ENCODE results near the gene ALKAL2.
"Not testable (repeated sequence)": the region's sequence is repeated elsewhere in the genome, so short reads cannot be mapped to it uniquely, and the experiment has no call there.

Gene ALKAL2

DNA sequence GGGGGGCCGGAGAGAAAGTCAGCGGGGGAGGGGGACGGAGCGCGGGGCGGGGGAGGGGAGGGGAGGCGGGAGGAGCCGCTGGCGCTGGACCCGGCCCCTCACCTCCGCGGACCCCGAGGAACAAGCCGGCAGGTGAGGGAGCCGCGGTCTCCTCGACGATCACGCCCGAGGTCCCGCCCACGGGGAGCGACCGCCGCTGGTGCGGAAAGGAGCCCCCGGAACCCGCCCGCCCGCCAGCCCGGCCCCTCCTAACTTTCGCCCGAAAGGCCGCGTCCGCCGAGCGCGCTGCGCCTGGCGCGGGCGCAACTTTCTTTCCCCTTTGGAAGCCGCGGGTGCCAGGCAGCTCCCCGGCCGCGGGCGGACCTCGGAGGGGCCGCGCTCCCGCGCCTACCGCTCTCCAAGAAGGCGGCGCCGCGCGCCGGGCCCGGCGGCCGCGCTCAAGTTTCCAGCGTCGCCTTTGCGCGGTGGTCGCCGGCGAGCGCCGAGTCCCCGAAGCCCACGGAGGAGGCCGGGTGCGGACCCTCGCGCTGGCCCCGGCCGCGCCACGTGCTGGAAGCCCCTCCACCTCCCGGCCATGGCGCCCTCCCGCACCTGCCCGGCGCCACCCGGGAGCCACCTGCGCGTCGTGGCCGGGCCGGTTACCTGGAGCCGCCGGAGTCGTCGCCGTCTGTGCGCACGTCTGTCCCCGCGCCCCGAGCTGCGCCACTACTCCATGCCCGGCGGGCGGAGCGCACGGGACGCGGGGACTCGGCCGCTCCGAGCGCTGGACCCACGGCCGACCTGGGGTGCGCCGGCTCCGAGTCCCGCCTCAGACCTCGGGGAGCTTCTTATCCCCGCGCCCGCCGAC lies at the start of gene ALKAL2:
Gene ALKAL2 (minus strand): TSS at position 181 of the 847 bp plus-strand sequence. CDS start 256 bp downstream, outside the sequence.
- no peak for DNase-seq

DNA sequence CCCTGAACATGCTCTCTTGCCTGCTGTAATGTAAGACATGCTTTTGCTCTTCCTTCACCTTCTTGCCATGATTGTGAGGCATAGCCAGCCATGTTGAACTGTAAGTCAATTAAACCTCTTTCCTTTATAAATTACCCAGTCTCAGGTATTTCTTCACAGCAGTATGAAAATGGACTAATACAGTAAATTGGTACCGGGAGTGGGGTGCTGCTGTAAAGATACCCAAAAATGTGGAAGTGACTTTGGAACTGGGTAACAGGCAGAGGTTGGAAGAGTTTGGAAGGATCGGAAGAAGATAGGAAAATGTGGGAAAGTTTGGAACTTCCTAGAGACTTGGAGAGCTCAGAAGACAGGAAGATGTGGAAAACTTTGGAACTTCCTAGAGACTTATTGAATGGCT lies 49.1 kb upstream of the ALKAL2 start:
- DNase-seq = not testable (repeated sequence)

GRCh38 chr2:336360-336759 lies 48.5 kb upstream of the ALKAL2 start:
- DNase-seq = no peak

DNA sequence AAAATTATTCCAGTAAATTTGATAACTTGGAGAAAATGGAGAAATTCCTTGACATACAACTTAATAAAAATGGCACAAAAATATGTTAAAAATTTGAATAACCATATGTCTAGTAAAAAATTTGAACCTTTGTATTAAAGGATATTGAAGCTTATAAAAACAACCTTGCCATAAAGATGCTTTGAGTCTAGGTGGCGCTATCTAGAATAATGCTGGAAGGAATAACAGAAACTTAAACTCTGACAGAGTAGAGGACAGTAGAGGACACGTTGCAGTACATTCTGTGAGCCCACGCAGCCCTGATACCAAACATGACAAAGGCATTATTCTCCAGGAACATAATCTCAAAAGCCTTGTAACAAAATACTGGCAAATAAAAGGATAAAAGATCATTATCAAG lies 44.7 kb upstream of the ALKAL2 start:
- DNase-seq = no peak

GRCh38 chr2:328761-329160 lies 40.9 kb upstream of the ALKAL2 start:
- DNase-seq = no peak

GRCh38 chr2:323035-323434 lies 35.1 kb upstream of the ALKAL2 start:
- no peak for DNase-seq

GRCh38 chr2:322326-322725 lies 34.4 kb upstream of the ALKAL2 start:
- DNase-seq = no peak

DNA sequence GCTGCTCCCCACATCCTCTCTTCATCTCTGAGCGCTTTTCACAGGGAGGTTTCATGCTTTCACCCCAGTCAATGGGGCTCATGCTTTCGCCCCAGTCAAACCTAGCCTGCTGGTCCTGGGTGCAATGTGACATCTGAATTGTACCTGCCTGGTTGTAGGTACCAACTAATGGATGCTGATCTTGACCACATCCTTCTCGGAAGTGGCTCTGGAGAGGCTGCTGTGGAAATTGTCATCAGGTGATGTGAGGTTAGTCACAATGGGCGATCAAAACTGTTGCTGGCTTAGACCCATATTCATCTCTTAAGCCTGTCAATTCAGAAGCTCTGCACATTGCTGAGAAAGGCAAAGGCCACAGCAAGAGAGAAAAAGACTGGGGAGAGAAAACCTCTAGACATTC lies 32.7 kb upstream of the ALKAL2 start:
- DNase-seq = no peak

DNA sequence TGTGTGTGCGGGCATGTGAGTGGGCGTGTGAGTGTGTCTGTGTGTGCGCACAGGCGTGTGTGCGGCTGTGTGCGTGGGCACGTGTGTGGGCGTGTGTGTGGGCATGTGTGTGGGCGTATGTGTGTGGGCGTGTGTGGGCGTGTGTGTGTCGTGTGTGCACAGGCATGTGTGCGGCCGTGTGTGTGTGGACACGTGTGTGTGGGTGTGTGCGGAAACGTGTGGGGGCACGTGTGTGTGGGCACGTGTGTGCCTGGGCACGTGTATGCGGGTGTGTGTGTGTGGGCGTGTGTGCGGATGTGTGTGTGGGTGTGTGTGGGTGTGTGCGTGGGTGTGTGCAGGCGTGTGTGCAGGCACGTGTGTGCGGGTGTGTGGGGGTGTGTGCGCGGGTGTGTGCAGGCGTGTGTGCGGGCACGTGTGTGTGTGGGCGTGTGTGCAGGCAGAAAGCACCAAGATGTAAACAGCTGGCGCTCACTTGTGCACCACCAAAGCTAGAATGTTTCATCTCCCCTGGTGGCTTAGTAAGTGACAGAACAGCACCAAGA lies 31.2 kb upstream of the ALKAL2 start:
- no peak for DNase-seq

DNA sequence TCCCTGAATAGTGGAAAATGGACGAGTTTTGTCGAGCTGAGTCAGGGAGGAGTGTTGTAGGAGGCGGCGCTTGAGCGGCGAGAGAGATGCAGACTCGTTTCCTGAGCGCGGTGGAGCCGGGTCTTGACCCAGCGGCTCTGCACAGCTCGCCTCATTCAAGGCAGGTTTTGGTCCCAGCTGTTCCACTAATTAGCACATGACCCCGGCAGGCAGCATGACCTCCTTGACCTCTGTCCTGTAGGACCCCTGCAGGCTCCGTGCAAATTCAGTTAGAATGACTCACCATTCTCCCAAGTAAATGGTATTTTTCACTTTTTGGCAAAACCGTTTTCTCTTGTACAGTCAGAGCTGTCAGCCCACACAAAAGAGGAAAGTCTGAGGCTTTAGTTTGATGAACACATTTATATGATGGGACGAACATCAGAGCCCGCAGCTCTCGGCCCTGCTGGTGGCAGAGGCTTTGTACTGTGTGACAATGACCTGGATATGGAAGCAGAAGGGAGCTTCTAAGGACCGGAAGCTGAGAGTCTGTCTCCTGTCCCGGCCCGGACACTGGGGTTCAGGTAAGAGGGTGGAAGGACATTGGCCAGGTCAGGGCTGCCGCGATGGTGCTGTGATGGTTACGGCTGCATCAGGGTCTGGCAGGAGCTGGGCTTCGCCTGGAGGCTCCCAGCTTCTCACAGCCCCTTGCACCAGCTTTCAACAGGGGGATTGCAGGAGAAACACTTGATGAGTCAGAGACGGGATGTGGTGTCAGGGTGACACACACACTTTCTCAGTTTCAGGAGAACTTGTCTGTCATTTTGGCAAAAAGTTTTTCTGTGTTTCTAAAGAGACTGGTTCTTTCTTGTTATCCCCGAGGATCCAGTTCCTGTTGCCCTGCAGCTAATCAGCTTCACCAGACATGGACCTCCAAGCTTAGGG lies 29.9 kb upstream of the ALKAL2 start:
- no peak for DNase-seq

GRCh38 chr2:316381-316780 lies 28.5 kb upstream of the ALKAL2 start:
- no peak for DNase-seq

DNA sequence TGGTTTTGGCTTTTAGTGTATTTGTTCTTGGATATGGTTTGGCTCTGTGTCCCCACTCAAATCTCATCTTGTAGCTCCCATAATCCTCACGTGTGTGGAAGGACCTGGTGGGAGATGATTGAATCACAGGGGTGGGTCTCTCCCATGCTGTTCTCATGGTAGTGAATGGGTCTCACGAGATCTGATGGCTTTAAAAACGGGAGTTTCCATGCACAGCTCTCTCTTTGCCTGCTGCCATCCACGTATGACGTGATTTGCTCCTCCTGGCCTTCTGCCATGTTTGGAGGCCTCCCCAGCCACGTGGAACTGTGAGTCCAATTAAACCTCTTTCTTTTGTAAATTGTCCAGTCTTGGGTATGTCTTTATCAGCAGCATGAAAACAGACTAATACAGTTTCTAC lies 28.0 kb upstream of the ALKAL2 start:
- DNase-seq = not testable (repeated sequence)

GRCh38 chr2:314561-315336 lies 26.9 kb upstream of the ALKAL2 start:
- DNase-seq = no peak

- no peak for DNase-seq
Observed at GRCh38 chr2:313991-314390, 26.1 kb upstream of the ALKAL2 start.

GRCh38 chr2:310994-311393 lies 23.1 kb upstream of the ALKAL2 start:
- DNase-seq = no peak

DNA sequence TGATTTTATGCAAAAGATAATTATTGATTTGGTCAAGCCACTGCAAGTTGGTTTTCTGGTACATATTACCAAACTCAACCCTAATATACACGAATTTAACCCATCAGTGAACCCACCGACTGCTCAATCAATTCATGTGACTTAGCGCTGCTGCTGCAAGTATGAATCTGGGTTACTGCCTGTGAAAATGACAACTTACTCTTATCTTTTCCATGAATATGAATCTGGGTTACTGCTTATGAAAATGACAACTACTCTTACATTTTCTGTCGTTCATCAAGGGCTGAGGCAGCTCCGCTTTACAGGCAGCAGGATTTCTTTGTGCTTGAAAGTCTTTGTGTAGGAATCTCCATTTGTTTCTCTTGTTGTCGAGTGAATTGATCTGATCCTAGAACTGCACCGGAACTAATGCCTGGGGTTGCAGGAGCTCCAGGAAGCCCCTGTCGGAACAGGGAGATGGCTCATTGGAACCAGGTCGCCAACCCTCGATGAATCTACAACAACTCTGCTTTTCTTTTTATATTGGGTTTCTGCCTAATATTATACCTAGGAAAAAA lies 22.1 kb upstream of the ALKAL2 start:
- DNase-seq = no peak

DNA sequence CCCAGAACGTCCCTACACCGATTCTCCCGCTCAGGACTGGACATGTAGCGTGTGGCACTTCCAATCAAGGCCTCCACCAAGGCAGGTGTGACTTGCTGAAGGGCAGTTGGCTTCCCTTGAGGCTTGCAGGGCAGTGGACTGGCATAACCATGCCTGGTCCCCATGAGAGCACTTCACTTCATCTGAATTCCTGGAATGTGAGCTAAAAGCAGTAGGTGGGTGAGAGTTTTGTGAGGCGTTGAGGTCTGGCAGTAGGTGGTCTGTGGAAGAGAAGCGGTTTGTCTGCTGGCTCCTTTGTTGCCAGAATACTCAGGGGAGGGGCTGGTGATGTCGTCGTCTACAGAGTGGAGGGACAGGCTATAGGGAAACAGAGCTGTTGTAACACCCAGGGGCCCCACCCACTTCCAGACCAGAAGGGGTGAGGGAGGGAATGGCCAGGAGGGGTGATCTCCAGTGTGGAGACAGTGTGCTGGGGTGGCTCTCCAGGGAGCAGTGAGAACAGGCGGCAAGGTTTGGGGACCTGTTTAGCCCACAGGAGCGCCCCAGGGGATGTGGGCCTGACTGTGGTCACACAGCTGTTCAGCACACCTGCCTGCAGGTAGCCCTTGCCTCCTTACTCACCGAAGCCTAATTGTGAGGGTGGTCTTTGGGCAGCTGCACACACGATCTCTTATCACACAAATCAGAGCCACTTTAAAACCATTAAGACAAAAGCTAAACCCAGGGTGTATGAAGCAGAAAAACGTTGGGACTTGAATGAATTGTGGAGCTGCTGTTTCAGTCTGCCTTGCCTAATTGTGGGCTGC lies 21.5 kb upstream of the ALKAL2 start:
- DNase-seq = no peak

- DNase-seq = no peak
Observed at GRCh38 chr2:305366-305765, 17.5 kb upstream of the ALKAL2 start.

DNA sequence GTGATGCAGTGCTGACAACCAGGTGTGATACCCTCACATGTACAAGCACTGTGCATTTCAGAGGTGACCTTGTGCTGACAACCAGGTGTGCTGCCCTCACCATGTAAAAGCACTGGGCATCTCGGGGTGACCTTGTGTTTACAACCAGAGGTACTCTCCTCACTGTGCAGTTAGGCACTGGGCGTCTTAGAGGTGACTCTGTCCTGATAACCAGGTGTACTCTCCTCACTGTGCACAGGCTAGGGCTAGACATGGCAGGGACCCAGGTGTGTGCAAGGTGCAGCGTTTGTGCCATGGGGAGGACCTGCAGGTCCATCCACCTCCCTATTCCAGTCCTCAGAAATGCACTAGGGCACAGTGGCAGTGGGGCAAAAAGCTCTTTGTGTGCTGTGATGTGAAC lies 8.5 kb upstream of the ALKAL2 start:
- no peak for DNase-seq

DNA sequence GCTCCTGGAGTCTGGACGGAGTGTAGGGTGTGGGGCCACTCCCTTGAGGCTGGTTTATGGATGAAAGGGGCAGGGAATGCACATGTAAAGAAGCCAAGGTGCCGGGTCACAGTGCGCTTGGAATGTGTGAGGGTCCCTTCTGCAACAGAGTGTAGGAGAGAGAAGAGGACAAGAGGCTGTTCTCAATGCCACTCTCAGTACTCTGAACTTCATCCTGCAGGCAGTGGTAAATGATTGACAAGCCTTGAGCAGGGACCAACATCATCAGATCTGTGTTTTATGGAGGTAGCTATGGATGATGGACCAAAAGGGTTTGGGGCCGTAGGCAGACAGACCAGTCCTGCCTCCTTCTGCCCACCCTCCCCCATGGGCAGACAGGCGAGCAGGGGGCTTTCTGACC lies 7.2 kb upstream of the ALKAL2 start:
- DNase-seq = no peak

DNA sequence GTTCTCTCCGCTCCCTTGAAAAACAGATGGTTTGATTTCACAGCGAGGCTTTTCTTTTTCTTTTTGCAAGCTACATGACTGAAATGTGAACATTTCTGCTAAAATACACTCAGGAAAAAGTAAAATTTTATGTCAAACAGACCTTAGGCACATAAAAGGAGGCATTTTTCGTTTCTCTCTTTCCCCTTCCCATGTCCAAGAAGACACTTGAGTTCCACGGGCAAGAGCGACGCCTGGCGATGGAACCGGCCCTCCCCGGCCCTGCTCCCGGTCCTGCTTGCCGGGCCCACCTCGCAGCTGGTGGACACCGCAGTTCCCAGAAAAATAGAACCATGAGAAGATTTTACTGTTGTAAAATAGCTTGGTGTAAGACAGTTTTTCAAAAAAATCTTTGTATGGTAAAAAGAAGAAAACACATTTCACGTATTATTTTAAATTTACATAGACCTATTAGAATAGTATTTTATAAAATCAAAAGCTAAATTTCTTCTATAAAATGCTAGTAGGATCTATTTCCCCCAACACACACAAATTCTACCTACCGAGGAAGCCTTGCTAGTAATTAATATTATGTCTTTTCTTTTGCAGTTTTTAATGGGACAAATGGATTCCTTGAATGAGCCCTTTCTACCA lies 2.3 kb upstream of the ALKAL2 start:
- DNase-seq = peak; percentile 44
